HG02571 (cell line): ENCODE data around the gene MUSK.

Experiments used
- ATAC-seq: cut with Tn5 transposase; IDR thresholded peaks from one replicate; pipeline ENCODE4 v1.9.1; 2021; ENCODE audit warnings: mild to moderate bottlenecking, moderate library complexity; ENCODE audit not compliant: unreplicated experiment

MUSK gene

DNA sequence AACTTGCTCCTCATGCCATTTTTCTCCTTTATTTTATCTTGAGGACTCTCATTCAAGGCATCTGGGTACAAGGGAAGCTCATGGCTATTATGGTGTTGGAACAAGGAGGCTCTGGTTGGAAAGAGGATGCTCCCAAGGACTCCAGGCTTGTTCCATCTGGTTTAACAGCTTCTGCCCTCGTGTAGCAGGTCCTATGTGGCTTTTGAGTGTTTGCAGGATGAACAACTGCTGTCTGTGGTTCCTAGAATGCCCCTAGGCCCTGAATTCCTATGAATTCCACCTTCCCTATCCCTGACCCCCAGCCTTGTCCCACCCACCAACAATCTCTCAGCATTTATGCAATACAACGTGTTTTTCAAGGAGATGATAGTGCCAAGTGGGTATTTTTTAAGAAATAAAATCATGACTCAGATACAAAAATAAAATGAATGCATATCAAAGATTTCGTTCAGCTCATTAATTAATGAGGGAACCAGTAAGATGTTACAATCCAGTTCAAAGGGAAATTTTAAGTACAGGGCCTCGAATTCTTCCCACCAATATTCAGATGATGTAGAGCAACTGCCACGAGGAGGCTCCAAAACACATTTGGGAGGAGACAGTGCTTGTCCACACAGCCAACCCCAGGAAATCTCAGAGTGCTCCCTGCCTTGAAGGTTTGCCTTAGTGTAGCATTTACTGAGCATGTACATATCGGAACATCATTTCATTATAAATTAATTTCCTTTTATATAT lies 182.0 kb downstream of the MUSK start:
- no peak for ATAC-seq
